GF-D8 (cell line): ENCODE data around the gene TCTN3.
"Not testable (repeated sequence)": the region's sequence is repeated elsewhere in the genome, so short reads cannot be mapped to it uniquely, and the experiment has no call there.

ENCODE experiments used
- DNase-seq: peaks from one replicate; lab custom pipeline; 2025; lab: John Stamatoyannopoulos, UW

The TCTN3 gene

DNA sequence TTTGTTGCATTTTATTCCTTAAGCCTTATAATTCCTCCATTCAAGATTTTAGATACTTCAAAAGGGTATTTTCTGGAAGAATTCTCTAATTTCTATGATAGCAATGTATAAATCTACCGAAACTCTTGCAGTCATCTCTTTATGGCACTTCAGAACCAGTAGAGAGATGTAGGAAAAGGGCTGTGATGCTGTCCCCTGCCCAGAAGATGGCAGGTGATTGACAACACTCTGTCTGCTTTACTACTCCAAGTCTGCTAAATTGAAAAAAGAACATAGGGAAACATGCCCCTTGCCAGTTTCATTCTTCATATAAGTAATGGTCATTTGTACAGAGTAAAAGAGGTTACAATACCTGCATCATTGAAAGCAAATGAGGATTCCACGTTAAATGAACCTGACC, 5.1 kb downstream of the TCTN3 start:
- no peak for DNase-seq

DNA sequence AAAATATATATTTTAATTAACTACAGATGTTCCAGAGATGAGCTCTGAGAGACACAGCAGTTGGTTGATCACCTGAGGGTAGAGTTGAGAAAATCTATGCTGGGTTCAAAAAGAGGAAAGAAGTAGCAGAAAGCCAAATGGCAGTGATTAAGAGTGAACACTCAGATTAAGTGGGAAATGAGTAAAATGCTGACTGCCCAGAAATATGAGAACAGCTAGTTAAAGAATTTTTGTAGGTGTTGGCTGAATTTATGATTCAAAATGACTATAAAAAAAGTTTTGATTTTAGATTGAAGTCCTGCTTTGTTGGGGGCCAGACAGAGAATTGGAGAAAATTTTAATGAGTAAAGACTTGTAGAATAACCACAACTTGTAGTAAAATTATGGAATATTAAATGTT, 9.8 kb downstream of the TCTN3 start:
- DNase-seq: no peak

DNA sequence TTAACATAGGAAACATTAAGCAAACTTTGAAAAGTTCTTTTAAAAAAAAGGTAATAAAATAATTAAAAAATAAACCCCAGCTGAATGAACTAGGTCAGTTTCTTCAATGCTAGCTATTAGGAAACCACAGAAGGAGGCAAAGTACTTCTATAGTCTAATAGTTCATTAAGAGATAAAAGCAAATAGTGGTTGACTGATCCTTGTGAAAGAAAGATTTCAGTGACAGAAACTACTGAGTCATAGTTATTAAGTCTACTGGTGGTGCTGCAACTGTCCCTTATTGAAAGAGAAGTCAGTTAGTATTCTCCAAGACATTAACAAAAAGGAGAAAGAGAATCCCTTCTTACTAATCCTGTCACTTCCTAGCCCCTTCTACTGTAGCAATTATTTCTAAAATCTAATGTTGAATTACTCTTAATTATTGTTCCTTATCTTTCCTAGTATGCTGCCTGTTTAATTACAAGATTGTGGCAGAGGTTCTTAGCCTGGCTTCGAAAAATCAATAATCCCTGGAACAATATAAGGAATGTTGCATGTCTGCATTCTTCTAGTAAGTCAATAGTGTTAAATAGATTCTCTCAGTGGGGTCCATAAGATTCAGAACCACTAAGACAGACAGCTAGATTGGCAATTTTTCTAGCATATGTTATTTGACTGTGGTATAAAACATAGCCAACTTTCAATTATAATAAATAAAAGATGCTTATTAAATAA, 18.2 kb downstream of the TCTN3 start:
- DNase-seq: no peak

DNA sequence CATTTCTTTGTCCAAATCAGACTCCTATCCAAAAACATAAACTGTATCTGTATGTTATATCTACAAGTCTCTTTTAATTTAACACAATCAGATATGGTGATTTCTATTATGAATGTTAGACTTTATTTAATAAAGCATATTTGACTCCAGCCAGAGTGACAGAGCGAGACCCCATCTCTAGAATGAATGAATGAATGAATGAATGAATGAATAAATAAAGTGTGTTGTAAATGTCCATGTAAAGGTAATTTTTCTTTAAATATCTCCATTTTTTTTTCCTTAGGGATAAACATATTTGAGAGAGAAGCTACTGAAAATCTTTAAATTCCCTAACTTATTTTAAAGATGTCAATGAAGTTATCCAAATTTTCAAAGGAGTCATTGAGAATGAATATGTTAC, 19.1 kb downstream of the TCTN3 start:
- no peak for DNase-seq

DNA sequence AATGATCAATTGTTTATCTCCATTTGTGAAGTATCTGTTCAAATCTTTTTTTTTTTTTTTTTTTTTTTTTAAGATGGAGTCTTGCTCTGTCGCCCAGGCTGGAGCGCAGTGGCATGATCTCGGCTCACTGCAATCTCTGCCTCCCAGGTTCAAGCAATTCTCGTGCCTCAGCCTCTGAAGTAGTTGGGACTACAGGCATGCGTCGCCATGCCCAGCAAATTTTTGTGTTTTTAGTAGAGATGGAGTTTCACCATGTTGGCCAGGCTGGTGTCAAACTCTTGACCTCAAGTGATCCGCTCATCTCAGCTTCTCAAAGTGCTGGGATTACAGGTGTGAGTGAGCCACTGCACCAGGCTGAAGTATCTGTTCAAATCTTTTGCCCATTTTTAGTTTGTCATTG, 21.1 kb downstream of the TCTN3 start:
- not testable (repeated sequence) for DNase-seq

DNA sequence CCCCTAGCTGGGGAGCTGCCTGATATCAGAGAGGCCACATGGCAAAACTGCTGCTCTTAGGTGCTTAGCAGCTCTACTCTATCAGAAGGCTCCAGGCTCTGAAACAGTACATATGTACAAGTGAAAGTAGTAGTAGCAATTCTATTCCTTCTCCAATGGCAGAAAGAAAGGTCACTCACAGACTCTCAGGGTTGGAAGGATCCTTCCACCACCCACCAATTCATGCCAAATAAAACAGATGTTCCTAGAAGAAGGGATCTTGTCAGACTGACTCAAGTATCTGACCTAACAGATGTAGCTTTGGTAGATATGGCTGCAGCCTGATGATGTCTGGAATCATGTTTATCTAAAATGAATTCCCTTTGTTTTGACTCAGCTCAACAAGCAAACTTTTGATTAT, 29.2 kb downstream of the TCTN3 start:
- no peak for DNase-seq

DNA sequence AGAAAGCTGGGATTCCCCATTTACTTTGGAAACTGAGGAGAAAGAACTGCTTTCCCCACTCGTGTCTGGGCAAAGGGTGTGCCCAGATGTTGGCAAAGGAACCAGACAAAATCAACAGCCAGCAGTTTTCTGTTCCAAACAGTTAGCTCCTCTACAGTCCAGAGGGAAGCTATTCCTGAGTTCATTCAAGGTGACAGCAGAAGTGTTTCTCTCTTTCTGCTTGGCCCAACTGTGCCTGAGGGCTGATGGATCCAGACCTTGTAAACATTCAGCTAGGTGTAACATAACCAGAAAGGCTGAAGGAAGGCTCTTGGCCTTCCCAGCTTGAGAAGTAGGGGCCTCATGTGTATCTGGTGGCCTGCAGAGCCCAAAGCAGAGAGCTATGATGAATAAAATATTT, 30.2 kb downstream of the TCTN3 start:
- DNase-seq: no peak

DNA sequence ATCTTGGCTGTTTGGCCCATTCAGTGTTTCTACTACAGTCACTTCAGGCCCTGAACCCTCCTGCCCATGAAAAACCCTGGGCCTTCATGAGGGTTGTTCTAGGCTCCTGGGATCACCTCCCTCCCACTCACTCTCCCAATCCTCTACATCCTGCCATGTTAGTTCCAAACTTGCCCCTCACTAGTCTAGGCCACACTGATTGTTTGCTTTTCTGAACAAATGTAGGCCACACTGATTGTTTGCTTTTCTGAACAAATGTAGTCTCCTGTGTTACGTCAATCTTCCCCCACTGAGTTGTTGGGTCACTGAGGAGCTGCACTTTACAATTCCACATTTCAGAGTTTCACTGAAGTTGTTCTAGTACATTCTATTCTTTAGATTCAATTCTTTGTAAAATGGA, 31.9 kb downstream of the TCTN3 start:
- DNase-seq: no peak

DNA sequence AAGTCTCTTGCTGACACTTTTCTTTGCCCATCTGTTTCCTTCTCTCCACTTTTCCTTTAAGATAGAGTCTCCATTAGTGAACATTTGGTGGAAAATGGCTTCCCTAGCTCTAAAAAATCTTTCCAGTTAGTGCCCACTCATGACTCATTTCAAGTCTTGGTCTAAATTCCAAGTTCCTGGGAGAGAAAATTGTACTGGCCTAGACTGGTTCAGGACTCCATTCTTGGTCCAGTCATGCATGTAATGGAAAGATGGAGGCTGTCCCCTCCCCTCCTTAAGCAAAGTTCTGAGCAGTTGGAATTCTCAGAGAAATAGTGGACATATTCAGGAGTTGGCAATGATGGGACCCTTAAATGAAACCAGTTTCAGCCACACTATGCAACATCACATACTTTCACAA, 33.4 kb downstream of the TCTN3 start:
- no peak for DNase-seq

DNA sequence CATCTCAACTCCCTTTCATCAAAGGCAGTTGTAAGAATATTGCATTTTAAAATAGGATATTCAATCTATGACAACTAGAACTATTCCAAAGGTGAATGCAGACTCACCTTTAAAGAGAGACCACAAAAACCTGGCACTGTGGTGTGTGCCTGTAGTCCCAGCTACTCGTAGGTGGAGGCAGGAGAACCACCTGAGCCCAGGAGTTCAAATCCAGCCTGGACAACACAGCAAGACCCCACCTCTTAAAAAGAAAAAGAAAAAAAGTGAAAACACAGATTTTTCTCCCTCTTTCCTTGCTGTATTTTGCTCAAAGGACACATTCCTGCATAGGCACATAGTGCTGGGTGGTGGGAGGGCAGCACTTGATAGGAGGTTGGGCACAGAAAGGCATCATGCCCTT, 36.5 kb downstream of the TCTN3 start:
- DNase-seq: no peak

DNA sequence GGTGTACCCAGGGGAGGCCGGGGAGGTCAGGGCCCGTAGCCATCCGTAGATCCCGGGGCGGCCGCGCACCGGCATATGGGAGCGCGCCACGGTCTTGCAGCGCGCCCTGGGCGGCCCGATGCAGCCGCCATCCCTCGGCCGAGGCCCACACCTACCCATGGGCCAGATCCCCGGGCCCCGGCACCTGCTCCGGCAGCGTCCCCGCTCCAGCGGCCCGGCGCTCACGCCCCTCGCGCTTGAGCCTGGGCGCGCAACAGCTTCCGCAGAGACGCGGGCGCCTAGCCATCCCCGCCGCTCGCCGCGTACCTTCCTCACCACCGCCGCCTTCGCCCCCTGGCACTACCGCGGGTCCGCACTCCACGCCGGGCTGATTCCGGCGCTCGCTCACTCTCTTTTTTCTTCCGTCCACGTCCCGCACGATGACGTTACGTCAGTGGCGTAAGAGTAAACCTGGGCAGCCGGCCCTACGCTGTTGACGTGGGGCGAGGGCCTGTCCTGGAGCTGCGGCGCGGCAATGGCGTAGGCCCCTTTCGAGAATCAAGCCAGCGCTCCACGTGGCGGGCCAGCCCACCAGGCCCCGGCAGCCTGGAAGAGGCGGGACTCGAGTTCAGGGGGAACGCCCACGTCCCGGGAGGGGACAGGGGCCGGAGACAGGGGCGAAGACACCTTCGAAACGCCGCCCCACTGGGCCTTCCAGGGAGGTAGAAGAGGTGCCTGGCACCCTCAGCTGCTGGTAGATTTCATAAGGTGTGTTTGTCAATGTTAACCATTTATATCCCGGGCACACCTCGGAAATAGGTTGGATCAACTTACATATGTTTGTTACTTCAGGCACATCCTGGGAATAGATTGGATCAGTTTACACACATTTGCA, 37.2 kb downstream of the TCTN3 start, which contains the start of gene ALDH18A1:
TSS of gene ALDH18A1 (minus strand) at position 421 of the 874 bp plus-strand sequence. CDS start 3,334 bp downstream, outside the sequence.
- peak; percentile 80 for DNase-seq

DNA sequence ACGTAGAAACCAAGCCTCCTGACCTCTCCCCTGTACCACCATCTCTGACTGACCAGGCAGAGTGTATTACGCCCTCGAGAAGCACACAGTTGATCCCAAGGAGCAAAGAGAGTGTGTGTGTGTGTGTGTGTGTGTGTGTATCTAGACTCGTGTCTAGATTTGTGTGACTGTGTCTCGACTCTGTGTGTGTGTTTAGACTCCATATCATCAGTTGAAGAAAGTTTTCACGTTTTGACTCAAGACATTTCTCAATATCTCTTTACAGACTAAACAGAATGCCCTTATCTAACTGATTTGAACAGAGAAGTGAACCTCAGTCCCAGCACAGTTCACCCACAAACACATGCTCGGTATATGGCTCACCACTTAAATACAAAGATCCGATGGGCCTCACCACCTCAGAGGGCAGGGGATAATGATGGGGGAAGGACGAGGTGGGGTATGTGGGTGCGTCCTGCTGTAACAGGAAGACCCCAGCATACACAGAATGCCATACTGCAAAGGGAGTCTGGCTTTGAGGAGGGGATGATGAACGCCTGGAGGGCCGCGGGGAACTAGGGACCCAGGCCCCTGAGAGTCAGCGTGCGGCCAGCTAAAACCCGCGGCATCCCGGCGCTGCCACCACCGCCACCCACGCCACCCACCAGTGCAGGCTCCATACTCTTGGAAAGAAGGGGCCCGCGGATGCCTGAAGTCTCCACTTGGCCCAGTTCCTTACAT, 38.0 kb downstream of the TCTN3 start:
- DNase-seq: no peak

DNA sequence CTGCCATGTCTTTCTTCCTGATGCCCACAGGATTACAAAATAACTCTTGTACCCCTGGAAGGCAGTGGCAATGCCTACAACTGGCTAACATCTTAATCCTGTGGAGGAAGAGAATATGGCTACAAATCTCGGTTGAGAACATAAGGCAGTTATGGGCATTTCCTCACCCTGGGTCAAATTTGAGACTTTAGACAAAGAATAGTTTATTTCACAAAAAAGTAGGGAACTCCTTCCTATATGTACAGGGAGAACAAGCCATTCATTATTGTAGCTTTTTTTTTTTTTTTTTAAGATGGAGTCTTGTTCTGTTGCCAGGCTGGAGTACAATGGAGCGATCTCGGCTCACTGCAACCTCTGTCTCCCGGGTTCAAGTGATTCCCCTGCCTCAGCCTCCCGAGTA, 39.8 kb downstream of the TCTN3 start:
- DNase-seq: no peak

DNA sequence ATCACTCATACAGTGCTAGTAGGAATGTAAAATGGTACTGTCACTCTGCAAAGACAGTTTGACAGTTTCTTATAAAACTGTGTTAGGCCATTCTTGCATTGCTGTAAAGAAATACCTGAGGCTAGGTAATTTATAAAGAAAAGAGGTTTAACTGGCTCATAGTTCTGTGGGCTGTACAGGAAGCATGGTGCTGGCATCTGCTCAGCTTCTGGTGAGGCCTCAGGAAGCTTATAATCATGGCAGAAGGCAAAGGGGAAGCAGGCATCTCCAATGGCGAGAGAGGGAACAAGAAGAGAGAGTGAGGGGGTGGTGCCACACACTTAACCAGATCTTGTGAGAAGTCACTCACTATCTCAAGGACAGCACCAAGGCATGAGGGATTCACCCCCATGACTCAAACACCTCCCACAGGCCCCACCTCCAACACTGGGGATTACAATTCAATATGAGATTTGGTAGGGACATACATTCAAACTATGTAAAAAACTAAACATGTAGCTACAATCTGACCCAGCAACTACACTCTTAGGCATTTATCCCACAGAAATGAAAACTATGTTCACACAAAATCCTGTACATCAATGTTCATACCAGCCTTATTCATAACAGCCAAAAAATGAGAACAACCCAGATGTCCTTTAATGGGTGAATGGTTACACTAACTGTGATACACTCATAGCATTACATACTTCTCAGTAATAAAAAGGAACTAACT, 42.2 kb downstream of the TCTN3 start:
- no peak for DNase-seq

DNA sequence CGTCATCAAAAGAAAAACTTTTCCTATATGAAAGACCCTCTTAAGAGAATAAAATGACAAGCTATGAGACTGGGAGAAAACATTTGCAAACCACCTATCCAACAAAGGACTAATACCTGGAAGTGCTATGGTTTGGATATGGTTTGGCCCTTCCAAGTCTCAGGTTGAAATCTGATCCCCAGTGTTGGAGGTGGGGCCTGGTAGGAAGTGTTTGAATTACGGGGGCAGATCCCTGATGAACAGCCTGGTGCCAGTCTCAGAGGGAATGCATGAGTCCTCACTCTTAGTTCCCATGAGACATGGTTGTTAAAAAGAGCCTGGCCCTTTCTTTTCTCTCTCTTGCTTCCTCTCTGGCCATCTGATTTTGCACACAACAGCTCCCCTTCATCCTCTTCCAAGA, 43.5 kb downstream of the TCTN3 start:
- DNase-seq: no peak

DNA sequence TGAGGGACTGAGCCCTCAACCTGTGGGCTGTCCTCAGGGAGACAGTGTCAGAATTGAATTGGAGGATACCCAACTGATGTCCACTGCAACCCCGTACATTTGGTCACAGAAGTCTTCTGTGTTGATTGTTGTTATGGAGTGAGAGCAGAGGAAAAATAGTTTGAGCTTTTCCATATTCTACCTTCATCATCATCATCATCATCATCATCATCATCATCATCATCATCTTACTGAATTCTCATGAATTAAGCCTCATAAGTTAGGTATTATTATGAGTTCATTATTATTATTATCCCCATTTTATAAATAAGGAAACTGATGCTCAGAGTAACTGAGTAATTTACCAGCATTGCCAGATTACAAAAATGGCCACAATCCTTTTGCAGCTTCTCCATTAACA, 45.6 kb downstream of the TCTN3 start:
- DNase-seq: no peak

DNA sequence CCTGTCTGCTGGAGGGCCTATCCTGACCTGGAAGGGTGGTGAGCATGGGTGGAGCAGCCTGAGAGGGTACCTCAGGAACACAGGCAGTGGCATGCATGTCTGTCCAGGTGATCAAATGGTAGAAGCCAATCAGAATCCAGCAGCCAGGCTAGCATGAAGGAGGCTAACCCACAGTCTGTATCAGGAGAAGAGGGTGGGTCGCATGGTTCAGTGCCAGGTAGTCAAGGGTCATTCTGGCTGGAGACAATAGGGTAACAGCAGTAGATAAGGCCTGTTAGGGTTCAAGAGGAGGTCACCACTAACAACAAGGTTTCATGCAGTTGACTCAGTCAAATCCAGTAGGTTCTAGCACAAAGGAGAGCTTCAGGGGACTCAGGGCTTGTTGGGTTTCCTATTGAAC, 47.6 kb downstream of the TCTN3 start:
- DNase-seq: no peak

DNA sequence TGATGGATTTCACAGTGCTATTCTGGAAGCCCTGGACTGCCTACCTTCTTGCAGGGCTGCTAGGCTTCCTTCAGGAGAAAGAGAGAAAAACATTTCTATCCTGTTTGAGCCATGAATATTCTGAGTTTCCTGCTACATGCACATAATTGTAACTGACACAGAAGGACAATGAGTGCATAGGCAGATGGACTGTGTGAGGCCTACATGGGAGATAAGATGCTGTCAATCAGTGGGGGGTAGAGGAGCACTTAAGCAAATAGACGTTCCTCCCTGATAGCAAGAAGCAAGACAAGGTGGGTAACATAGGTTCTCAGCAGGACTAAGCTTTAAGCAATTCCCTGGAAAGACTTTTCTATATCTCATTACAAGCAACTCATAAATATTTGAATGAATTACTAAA, 48.8 kb downstream of the TCTN3 start:
- no peak for DNase-seq

DNA sequence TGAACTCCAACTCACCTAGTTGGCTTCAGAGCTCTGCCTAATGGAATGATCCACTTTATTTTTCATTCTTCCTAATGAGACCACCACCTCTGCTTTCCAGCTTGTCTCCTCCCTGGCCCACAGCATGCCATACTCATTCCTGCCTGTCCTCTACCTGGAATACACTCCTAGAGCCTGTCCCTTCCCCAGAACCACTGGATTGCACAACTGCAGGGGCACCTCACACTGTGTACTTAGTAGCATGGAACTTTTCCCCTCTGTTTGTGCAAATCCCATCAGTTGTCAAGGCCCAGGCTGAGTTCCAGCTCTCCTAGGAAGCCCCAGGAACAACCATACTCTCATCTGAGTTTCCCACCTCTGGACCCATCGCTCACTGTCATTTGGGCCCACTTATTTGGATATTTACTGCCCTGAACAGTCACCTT, 52.8 kb downstream of the TCTN3 start:
- no peak for DNase-seq

DNA sequence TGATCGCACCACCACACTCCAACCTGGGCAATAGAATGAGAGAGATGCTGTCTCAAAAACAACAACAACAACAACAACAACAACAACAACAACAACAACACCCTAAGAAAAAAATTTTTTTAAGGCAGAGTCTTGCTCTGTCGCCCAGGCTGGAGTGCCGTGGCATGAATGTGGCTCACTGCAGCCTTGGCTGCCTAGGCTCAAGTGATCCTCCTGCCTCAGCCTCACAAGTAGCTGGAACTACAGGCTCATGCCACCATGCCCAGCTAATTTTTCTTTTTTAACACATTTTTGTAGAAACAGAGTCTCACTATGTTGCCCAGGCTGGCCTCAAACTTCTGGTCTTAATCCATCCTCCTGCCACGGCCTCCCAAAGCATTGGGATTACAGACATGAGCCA, 55.8 kb downstream of the TCTN3 start:
- no peak for DNase-seq

DNA sequence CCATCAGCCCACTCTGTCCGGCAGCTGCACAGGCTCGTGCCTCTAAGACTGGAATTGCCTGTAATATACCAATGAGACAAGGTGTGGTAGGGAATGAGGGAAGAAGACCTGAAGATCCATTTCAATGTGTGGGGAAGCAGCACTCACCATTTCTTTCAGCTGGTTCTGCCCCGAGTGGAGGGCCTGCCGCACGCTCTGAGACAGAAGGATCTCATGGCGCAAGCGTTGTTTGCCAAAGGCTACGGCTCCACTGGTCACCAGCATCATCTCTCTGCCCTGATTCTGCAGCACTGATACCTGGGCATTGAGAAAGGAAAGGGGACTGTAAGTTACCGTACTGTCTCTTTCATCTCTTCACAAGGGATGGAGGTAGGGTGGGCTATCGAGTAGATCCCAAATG, 56.6 kb downstream of the TCTN3 start:
- no peak for DNase-seq

DNA sequence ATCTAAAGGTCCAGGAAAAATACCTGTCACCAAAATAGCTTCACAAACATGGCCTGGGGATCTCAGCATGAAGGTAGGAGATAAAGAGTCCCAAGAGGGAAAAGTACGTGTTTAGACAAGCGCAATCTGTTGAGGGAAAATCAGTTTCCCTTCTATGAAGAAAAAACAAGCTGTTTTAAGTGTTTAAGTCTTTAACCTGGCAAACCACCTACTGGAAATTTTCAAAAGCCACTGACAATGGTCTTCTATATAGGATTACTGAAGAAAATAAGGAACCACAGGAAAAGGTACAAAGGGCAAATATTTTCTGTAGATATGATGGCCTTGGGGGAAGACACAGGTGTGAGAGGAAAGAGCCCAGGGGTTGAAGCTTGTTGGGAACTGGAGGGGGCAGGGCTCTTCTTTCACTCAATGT, 58.4 kb downstream of the TCTN3 start:
- no peak for DNase-seq
